Muscle of leg (tissue), 11 donors: ENCODE measurements around the gene GNAS-AS1. TPM values are rescaled to one million over a fixed set of nuclear protein-coding genes. Genes with fewer than 3 reads are reported as not detected.

Experiments
- DNase-seq: peaks from one replicate; pipeline ENCODE4 v3.0.0; 2013
- H3K27ac ChIP-seq: one replicate; pipeline ENCODE4 v1.5.1; 2013; ENCODE audit warnings: mild to moderate bottlenecking, low read length, control low read depth
- H3K27me3 ChIP-seq: one replicate; pipeline ENCODE4 v1.6.1; 2013; ENCODE audit warnings: low read length; ENCODE audit not compliant: control insufficient read depth, insufficient read depth
- H3K36me3 ChIP-seq: one replicate; pipeline ENCODE4 v1.6.1; 2013; ENCODE audit warnings: low read length; ENCODE audit not compliant: control insufficient read depth, insufficient read depth
- H3K4me1 ChIP-seq: one replicate; pipeline ENCODE4 v1.6.1; 2013; ENCODE audit warnings: low read length; ENCODE audit not compliant: control insufficient read depth, insufficient read depth
- H3K4me3 ChIP-seq: one replicate; pipeline ENCODE4 v1.5.1; 2013; ENCODE audit warnings: low read length, control low read depth
- H3K9me3 ChIP-seq: replicated peaks from 2 replicates; pipeline ENCODE4 v1.6.1; 2013; ENCODE audit warnings: low read depth, low read length; ENCODE audit not compliant: control insufficient read depth
- whole genome bisulfite sequencing: methylation state at CpG from one replicate; pipeline ENCODE4 v1.1.5; 2013; ENCODE audit warnings: missing lambda C conversion rate; ENCODE audit not compliant: insufficient coverage; 5-methylcytosine and 5-hydroxymethylcytosine counted together
- polyA plus RNA-seq, 8 donors: library from polyadenylated mRNA; unstranded; fragments of 120-200 nt; gene quantifications; one replicate each; pipeline versions ENCODE4 v1.2.1 to v1.2.3, GENCODE V29; 2013; ENCODE audit warnings: inconsistent platforms in 1 of 8, low replicate concordance in 1 of 8; ENCODE audit not compliant: insufficient read length in 8 of 8, insufficient read depth in 1 of 8
- total RNA-seq: library from RNA; stranded (reverse); fragments of 120-200 nt; gene quantifications from one replicate; pipeline ENCODE4 v1.2.4, GENCODE V29; 2013

GNAS-AS1 gene
- total and polyA plus RNA-seq, 9 donors: 1.8 to 5.3 (median 2.5) TPM

DNA sequence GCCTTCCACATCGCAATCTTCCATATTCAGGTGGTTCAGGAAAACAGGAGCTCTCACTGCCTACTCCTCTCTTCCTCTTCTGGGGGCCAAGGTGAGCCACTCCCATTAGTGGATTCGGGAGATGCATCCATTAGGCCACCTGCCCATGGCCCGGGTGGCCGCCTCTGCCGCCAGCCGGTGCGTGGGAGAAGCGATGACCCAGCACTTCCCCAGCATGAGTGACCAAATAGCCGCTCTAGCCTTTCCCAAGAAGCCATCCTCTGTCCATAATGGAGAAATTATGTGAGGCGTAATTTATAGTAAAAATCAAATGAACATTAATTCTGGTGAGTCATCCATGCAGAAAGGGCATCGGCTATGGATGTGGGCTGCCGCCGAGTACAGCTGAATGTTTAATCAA, 39.4 kb downstream of the GNAS-AS1 start:
- Histone ChIP-seq H3K27ac (no peak overlapping the region), H3K4me3 (no peak overlapping the region), H3K36me3 (no peaks in the 10 kb centered on the region), H3K9me3 (no peaks in the 10 kb centered on the region), H3K27me3 (peaks cover 4% of the 10 kb centered on the region), H3K4me1 (no peaks in the 10 kb centered on the region)
- no peak for DNase-seq
- WGBS: 87% methylated on average over 10 of the region's 13 CpGs

DNA sequence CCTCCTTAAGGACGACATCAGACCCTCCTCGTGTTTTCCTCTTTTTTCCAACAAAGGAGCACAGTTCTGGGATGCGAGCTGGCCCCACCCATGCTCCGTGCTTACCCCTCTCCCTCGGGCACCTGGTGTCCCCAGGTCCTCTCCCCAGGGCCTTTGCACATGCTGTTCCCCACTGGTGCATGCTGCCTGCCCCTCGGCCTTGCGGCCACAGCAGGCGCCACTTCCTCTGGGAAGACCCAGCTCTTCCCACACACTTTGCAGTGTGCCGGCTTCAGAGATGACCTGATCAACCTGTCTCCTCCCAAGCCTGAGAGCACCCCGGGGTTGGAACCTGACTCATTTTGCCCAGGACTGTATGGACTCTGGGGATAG, 39.8 kb downstream of the GNAS-AS1 start:
- H3K9me3 ChIP-seq: no peaks in the 10 kb centered on the region
- no peaks in the 10 kb centered on the region for H3K36me3 ChIP-seq
- no peak overlapping the region for H3K4me3 ChIP-seq
- peaks cover 4% of the 10 kb centered on the region for H3K27me3 ChIP-seq
- no peak overlapping the region for H3K27ac ChIP-seq
- WGBS: 83% methylated on average over 5 of the region's 10 CpGs
- no peaks in the 10 kb centered on the region for H3K4me1 ChIP-seq
- no peak for DNase-seq

DNA sequence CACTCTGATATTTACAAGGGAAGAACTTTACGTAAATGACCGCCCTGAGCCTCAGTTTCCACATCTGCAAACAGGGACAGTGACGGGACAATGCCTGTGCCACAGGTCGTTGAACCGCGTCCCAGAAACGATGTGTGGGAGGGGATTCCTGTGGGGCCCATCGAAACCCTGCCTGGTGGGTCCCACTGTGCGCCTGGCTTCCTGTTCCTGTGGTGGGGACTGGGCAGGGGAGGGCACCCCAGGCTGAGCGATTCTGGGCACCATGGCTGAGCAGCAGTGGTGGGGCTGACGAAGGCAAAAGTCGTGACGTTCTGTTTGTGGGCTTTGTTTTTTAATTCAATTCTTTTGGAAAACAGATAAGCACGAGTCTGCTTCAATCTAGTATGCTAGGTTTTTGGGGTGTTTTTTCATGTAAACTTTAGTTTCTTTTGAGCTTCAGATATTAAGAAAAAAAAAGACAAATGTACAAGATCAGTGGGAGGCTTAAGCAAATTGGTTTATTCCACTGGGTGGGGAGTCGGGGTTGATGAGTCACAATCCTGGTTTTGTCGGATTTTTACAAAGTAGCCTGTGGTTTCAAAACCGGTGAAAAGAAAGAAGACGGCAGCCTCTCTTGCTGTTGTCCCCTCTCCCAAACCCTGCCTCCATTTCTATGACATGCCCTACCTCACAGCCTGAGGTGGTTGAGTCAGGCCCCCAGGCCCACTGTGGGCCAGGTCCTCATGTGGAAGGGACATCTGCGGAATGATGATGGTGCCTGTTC, 40.4 kb downstream of the GNAS-AS1 start:
- Histone ChIP-seq H3K9me3 (no peaks in the 10 kb centered on the region), H3K36me3 (no peaks in the 10 kb centered on the region), H3K27ac (no peak overlapping the region), H3K4me1 (no peaks in the 10 kb centered on the region), H3K4me3 (no peak overlapping the region), H3K27me3 (peaks cover 4% of the 10 kb centered on the region)
- DNase-seq: no peak
- WGBS: 81% methylated on average over 16 of the region's 19 CpGs

DNA sequence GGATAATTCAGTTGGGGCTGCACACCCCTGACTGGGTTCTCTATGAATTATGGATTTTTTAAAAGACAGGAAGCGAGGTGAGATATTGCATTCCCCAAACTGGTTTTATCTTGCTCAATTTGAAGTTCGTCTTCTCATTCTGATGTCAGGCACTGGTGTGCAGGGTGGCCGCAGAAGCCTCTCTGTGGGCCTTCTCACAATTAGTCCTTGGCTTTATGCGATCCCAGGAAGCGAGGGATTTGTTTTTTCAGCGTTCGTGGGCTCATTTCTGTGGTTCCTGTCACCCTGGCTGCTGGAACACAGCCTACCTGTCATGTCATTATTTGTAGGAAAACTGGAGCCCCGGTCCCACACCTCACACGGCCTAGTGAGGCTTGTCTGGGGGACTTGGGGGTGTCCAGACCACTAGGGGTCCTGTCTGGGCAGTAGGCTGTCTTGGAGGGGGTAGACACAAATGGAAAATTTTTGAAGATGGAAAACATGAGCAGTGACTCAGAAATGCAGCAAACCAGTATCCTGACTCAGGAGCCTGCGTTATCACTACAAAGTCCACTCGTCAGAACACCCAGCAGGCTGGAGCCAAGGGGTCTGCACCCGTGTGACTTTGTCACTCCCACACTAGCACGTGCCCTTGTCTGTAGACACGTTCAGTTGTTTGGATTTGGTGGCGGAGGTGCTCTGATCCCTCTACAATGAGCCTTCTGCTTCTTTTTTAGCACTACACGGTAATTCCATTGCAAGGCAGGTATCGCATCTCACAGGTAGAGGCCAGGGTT, 42.2 kb downstream of the GNAS-AS1 start:
- H3K27ac ChIP-seq: no peak overlapping the region
- no peaks in the 10 kb centered on the region for H3K36me3 ChIP-seq
- H3K4me1 ChIP-seq: no peaks in the 10 kb centered on the region
- no peaks in the 10 kb centered on the region for H3K9me3 ChIP-seq
- no peak for DNase-seq
- WGBS: 80% methylated on average over 12 of the region's 17 CpGs
- peaks cover 6% of the 10 kb centered on the region for H3K27me3 ChIP-seq
- no peak overlapping the region for H3K4me3 ChIP-seq

DNA sequence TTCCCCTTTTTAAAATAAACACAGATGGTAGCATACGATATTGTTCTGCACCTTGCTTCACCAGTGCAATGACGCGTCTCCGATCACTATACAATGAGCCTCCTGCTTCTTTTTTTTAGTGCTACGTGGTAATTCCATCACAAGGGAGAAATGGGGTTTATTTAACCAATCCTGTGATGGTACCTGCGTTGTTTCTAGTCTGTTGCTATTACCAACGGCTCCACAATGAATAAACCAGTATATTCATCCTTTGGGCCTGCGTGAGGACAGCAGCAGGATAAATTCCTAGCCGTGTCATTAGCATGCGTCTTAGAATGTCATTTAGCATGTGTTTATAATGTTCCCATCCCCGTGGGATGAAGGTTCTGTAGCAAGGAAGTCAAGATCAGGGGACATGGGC, 42.9 kb downstream of the GNAS-AS1 start:
- no peak overlapping the region for H3K27ac ChIP-seq
- WGBS: 80% methylated on average over 7 of the region's 11 CpGs
- no peaks in the 10 kb centered on the region for H3K4me1 ChIP-seq
- H3K9me3 ChIP-seq: no peaks in the 10 kb centered on the region
- no peaks in the 10 kb centered on the region for H3K36me3 ChIP-seq
- no peak overlapping the region for H3K4me3 ChIP-seq
- peaks cover 6% of the 10 kb centered on the region for H3K27me3 ChIP-seq
- no peak for DNase-seq

DNA sequence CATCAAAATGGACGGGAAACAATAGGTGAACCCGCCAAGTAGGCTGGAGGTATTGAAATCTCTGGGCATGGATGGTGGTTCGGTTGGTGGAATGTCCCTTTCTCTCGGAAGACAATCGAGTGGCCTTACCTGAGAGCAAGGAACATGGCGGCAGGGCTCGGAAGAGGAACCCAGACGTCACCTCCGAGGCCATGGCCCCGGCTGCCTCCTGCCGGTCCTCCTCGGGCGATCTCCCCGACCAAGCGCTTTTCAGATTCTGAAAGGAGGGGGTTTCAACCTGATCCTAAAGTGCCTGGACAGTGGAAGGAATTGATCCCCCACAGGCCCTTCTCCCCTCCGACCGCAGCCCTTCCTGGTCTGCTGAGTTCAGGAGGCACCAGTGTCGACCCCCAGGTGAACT, 47.2 kb downstream of the GNAS-AS1 start:
- Histone ChIP-seq H3K36me3 (no peaks in the 10 kb centered on the region), H3K4me3 (no peak overlapping the region), H3K27me3 (peaks cover 2% of the 10 kb centered on the region), H3K27ac (no peak overlapping the region), H3K4me1 (peaks cover 4% of the 10 kb centered on the region), H3K9me3 (no peaks in the 10 kb centered on the region)
- DNase-seq: no peak
- WGBS: 96% methylated on average over 5 of the region's 18 CpGs

DNA sequence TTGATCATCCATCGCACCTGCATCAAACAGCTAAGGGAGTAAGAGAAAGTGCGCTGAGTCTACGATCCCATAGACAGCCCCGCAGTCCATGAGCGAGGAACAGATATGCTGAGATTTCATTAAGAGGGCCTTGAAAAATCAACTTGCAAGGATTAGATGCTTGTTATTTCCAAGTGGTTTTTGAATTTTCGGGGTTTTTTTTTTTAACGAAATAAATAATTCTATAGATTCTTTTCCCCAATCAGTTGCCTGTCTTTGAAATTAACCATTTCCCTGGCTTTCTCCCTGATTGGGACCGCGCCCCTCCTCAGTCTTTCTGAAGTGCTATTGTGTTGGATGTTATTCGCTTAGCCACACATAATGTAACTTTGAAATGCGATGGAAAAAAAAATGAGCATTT, 48.6 kb downstream of the GNAS-AS1 start:
- DNase-seq: no peak
- peaks cover 2% of the 10 kb centered on the region for H3K27me3 ChIP-seq
- 94% methylated on average over 5 of the region's 11 CpGs for WGBS

DNA sequence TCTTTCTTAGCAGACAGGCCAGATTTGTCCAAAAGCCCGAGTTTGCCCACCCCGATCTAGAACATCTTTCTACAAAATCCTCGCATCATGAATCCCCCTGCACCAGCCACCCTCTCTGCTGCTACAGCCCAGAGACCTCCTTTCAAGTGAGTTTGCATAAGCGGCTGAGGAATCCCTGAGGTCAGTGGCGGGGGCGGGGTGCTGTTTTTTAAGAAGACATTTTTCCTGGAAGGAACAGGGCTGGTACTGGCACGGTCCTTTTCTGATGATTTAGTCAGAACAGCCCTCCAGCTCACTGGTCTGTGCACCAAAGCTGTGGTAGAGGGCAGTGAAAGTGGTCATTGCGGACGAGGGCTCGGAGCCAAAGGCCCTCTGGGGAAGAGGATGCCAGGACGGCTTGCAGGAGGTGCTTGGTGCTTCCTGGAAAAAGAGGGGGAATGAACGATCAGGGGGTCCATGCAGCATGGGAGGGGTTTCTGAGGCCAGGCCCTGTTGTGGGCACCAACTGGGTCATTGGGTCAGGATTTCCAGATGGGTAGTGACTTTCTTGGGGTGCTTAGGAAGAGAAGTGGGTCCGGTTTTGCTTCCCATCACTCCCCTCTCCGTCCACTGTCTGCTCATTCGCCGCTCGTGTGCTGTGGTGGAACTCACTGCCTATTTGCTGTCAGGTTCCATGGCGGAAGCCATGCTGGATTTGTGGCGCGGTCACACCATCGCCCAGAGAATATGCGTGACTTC, 50.4 kb downstream of the GNAS-AS1 start:
- DNase-seq: no peak
- Histone ChIP-seq H3K27ac (no peak overlapping the region), H3K4me3 (no peak overlapping the region), H3K27me3 (peaks cover 2% of the 10 kb centered on the region), H3K9me3 (no peaks in the 10 kb centered on the region), H3K36me3 (no peaks in the 10 kb centered on the region), H3K4me1 (peaks cover 19% of the 10 kb centered on the region)
- 69% methylated on average over 18 of the region's 22 CpGs for WGBS

More for the DNA sequence above, 48.6 kb downstream of the GNAS-AS1 start:
- Histone ChIP-seq H3K4me1 (peaks cover 13% of the 10 kb centered on the region), H3K4me3 (no peak overlapping the region), H3K27ac (no peak overlapping the region), H3K9me3 (no peaks in the 10 kb centered on the region), H3K36me3 (no peaks in the 10 kb centered on the region)

DNA sequence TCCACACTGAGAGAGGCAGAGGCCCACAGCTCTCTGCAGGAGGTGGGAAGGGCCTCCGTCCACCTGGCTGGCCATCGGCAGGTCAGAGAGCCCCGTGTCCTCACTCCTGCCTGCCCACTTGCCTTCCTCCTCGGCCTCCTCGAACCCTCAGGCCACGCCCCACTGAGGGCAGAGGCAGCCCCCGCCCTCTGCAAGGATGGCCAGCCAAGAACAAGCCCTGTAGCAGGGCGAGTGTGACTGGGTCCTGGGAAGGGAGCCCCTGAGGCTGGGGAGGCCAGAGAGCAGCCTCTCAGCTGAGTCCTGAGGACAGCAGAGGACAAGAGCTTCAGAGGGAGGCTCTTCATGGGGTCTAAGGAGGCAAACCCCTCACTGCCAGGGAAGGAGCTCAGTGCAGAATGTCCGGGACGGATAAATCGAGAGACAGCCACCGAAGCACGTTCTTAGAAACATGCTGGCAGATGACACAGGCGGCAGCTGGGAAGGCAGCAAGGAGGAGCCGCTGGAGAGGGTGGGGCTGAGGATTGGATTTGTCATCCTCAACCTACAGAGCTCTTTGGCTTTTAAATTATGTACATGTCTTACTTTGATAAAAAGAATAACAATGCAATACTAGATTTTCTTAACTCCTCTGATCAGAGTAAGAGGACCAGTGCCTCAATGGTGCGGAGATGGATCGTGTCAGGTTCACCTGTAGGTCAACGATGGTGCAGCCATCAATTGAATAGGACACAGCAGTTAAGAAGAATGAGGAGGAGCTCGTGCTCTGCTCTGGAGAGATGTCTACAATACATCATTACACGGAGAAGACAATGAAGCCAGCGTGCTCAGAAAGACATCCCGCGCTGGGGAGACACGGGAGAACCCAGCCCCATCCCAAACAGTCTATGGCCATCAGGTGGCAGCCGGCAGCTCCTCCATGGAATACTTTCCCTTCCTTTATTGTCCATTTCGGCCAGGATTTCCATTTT, 53.0 kb downstream of the GNAS-AS1 start:
- 86% methylated on average over 13 of the region's 26 CpGs for WGBS
- DNase-seq: no peak
- no peaks in the 10 kb centered on the region for H3K9me3 ChIP-seq

More for the DNA sequence above, 53.0 kb downstream of the GNAS-AS1 start:
- Histone ChIP-seq H3K27me3 (no peaks in the 10 kb centered on the region), H3K27ac (peak overlapping the region; percentile 62), H3K4me3 (no peak overlapping the region), H3K36me3 (no peaks in the 10 kb centered on the region), H3K4me1 (peaks cover 28% of the 10 kb centered on the region)
